ENCODE data around the gene C11orf24.
A peak's percentile ranks its signal among the peaks of the same experiment; 100 is the strongest.

Gene C11orf24

DNA sequence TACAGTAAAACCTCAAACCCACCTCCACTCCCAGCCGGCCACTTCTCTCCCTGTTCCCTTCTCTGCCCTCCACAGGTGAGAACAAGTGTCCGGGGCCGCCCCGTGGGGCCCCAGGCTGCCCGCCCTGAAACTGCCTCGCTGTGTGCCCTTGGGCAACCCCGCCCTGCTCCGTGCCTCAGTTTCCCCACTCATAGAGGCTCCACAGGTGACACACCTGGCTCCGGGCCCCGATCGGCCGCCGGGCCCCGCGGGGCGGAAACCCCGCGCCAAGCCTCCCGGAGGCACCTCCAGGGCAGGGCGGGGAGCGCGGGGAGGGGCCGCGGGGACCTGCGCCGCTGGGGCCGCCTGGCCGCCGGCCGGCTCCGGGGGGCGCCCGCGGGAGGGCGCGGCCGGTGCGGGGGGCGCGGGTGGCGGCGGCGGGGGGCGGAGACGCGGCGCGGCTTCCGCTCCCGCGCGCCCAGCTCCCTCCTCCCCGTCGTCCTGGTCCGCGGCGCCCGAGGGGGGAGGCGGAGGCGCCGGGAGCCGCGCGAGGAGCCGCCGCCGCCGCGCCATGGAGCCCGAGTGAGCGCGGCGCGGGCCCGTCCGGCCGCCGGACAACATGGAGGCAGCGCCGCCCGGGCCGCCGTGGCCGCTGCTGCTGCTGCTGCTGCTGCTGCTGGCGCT lies 40.5 kb upstream of the C11orf24 start, which contains the start of gene LRP5:
Gene LRP5, plus strand, starts transcription at position 475 of the 663 bp plus-strand sequence. Its CDS starts 124 bp downstream, at position 599.
- H3K27ac ChIP-seq (ENCODE audit: extremely low read depth, low read depth, low read length): peak within 1 kb of the TSS; percentile 48; the same call in 1 of the 2 replicates
- H3K4me3 ChIP-seq (ENCODE audit: low read depth, low read length): peak within 1 kb of the TSS; percentile 70
- ChIA-PET CTCF (interaction anchor here (0.7 to 4.2 kb wide), 4 partner anchors 14 to 642 kb away, joined by 3 to 29 read pairs (median 3); no protein-coding TSS in a partner anchor), POLR2A (no interaction called here)
- H3K36me3 ChIP-seq (ENCODE audit: control insufficient read depth in 2 of 2, insufficient read depth in 1 of 2, low read length in 2 of 2): no peaks in the 10 kb centered on the region
- no peaks in the 10 kb centered on the region for H3K4me1 ChIP-seq (ENCODE audit: control insufficient read depth, insufficient read depth, low read length)
- no peaks in the 10 kb centered on the region for H3K9me3 ChIP-seq (ENCODE audit: control insufficient read depth, insufficient read depth, low read depth, low read length)
- TF ChIP-seq ZNF510 (tag by site-specific recombination; IDR thresholded peaks at IDR 0.05; ENCODE audit: insufficient replicate concordance): no peak
- TF ChIP-seq ZNF658 (tag by site-specific recombination; IDR thresholded peaks at IDR 0.05): no peak
- TF ChIP-seq KLF16 (tag by site-specific recombination; IDR thresholded peaks at IDR 0.05): no peak
- TF ChIP-seq ZNF24 (tag by site-specific recombination; IDR thresholded peaks at IDR 0.05): no peak
- TF ChIP-seq GLIS1 (tag by site-specific recombination; IDR thresholded peaks at IDR 0.05): peak; percentile 54; the same call in 1 of the 2 replicates
- TF ChIP-seq ZNF140 (tag by site-specific recombination; IDR thresholded peaks at IDR 0.05): no peak
- TF ChIP-seq ZXDB (tag by site-specific recombination; IDR thresholded peaks at IDR 0.05): peak; percentile 74
- TF ChIP-seq GLIS2 (tag by site-specific recombination; IDR thresholded peaks at IDR 0.05): 0 out of 2 replicates have a peak, but pooled peaks have one; percentile 19
- no peak for TF ChIP-seq ELK4 (IDR thresholded peaks at IDR 0.05; ENCODE audit: borderline replicate concordance, low read depth, low read length)
- TF ChIP-seq ZNF704 (tag by site-specific recombination; IDR thresholded peaks at IDR 0.05): no peak
- TF ChIP-seq ZNF423 (tag by site-specific recombination; IDR thresholded peaks at IDR 0.05): no peak
- TF ChIP-seq GLI2 (tag by site-specific recombination; IDR thresholded peaks at IDR 0.05; ENCODE audit: borderline replicate concordance, low read depth): no peak
- no peak for TF ChIP-seq ZNF211 (tag by site-specific recombination; IDR thresholded peaks at IDR 0.05; ENCODE audit: low read depth)
- peak; percentile 73 for TF ChIP-seq ZBTB20 (tag by site-specific recombination; IDR thresholded peaks at IDR 0.05)
- TF ChIP-seq, protein P1, sequence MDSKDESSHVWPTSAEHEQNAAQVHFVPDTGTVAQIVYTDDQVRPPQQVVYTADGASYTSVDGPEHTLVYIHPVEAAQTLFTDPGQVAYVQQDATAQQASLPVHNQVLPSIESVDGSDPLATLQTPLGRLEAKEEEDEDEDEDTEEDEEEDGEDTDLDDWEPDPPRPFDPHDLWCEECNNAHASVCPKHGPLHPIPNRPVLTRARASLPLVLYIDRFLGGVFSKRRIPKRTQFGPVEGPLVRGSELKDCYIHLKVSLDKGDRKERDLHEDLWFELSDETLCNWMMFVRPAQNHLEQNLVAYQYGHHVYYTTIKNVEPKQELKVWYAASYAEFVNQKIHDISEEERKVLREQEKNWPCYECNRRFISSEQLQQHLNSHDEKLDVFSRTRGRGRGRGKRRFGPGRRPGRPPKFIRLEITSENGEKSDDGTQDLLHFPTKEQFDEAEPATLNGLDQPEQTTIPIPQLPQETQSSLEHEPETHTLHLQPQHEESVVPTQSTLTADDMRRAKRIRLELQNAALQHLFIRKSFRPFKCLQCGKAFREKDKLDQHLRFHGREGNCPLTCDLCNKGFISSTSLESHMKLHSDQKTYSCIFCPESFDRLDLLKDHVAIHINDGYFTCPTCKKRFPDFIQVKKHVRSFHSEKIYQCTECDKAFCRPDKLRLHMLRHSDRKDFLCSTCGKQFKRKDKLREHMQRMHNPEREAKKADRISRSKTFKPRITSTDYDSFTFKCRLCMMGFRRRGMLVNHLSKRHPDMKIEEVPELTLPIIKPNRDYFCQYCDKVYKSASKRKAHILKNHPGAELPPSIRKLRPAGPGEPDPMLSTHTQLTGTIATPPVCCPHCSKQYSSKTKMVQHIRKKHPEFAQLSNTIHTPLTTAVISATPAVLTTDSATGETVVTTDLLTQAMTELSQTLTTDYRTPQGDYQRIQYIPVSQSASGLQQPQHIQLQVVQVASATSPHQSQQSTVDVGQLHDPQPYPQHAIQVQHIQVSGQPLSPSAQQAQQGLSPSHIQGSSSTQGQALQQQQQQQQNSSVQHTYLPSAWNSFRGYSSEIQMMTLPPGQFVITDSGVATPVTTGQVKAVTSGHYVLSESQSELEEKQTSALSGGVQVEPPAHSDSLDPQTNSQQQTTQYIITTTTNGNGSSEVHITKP (tag by site-specific recombination; IDR thresholded peaks at IDR 0.05): no peak
- TF ChIP-seq ZNF37A (tag by site-specific recombination; IDR thresholded peaks at IDR 0.05): no peak
- no peak for TF ChIP-seq ZNF146 (tag by site-specific recombination; IDR thresholded peaks at IDR 0.05)
- no peak for TF ChIP-seq REPIN1 (tag by site-specific recombination; IDR thresholded peaks at IDR 0.05; ENCODE audit: low read depth)
- no peak for TF ChIP-seq ZNF394 (tag by site-specific recombination; IDR thresholded peaks at IDR 0.05; ENCODE audit: borderline replicate concordance)
- no peak for TF ChIP-seq SP2 (tag by site-specific recombination; IDR thresholded peaks at IDR 0.05)
- TF ChIP-seq ZNF132 (tag by site-specific recombination; IDR thresholded peaks at IDR 0.05; ENCODE audit: borderline replicate concordance): no peak
- peak; percentile 37; the same call in 1 of the 2 replicates for TF ChIP-seq ZBTB8A (tag by site-specific recombination; IDR thresholded peaks at IDR 0.05)
- TF ChIP-seq KLF10 (tag by site-specific recombination; IDR thresholded peaks at IDR 0.05): no peak
- TF ChIP-seq ZNF76 (tag by site-specific recombination; IDR thresholded peaks at IDR 0.05; ENCODE audit: borderline replicate concordance, low read depth): no peak
- no peak for TF ChIP-seq MYNN (tag by site-specific recombination; IDR thresholded peaks at IDR 0.05; ENCODE audit: borderline replicate concordance)
- no peak for TF ChIP-seq ZNF133 (tag by site-specific recombination; IDR thresholded peaks at IDR 0.05)
- TF ChIP-seq, protein P2, sequence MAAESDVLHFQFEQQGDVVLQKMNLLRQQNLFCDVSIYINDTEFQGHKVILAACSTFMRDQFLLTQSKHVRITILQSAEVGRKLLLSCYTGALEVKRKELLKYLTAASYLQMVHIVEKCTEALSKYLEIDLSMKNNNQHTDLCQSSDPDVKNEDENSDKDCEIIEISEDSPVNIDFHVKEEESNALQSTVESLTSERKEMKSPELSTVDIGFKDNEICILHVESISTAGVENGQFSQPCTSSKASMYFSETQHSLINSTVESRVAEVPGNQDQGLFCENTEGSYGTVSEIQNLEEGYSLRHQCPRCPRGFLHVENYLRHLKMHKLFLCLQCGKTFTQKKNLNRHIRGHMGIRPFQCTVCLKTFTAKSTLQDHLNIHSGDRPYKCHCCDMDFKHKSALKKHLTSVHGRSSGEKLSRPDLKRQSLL (tag by site-specific recombination; IDR thresholded peaks at IDR 0.05): no peak
- 0 out of 2 replicates have a peak, but pooled peaks have one; percentile 14 for TF ChIP-seq ZEB2 (tag by site-specific recombination; IDR thresholded peaks at IDR 0.05)
- TF ChIP-seq SCRT2 (tag by site-specific recombination; IDR thresholded peaks at IDR 0.05): peak; percentile 86
- no peak for TF ChIP-seq ZFP3 (tag by site-specific recombination; IDR thresholded peaks at IDR 0.05; ENCODE audit: low read depth)

All from HEK293 (cell line).